ENCODE results near the gene ADPRHL1. TPM values are rescaled to one million over a fixed set of nuclear protein-coding genes. Genes with fewer than 3 reads are reported as not detected.
"Not testable (repeated sequence)": the region's sequence is repeated elsewhere in the genome, so short reads cannot be mapped to it uniquely, and the experiment has no call there.

The ADPRHL1 gene
- total RNA-seq, 1 donor from 2014 or later: 20.7 TPM

- TF ChIP-seq CTCF (IDR thresholded peaks at IDR 0.05; ENCODE audit: partially characterized antibody, unreplicated experiment): no peak
- Mint-ChIP-seq H3K27ac (ENCODE audit: unreplicated experiment) (peak overlapping the region; percentile 98), H3K4me1 (ENCODE audit: low read depth, unreplicated experiment) (peaks cover 41% of the 10 kb centered on the region), H3K27me3 (ENCODE audit: unreplicated experiment) (peaks cover 12% of the 10 kb centered on the region), H3K9me3 (ENCODE audit: unreplicated experiment) (peaks cover 7% of the 10 kb centered on the region), H3K4me3 (ENCODE audit: unreplicated experiment) (peak overlapping the region; percentile 81), H3K36me3 (ENCODE audit: unreplicated experiment) (peaks cover 9% of the 10 kb centered on the region)
- no peak for DNase-seq
Measured at GRCh38 chr13:113452466-113452865, 822 bp downstream of the ADPRHL1 start.

- H3K9me3 Mint-ChIP-seq (ENCODE audit: unreplicated experiment): peaks cover 7% of the 10 kb centered on the region
- no peak overlapping the region for H3K27ac Mint-ChIP-seq (ENCODE audit: unreplicated experiment)
- H3K4me3 Mint-ChIP-seq (ENCODE audit: unreplicated experiment): no peak overlapping the region
- DNase-seq: no peak
- TF ChIP-seq CTCF (IDR thresholded peaks at IDR 0.05; ENCODE audit: partially characterized antibody, unreplicated experiment): no peak
- peaks cover 12% of the 10 kb centered on the region for H3K27me3 Mint-ChIP-seq (ENCODE audit: unreplicated experiment)
- peaks cover 9% of the 10 kb centered on the region for H3K36me3 Mint-ChIP-seq (ENCODE audit: unreplicated experiment)
- peaks cover 41% of the 10 kb centered on the region for H3K4me1 Mint-ChIP-seq (ENCODE audit: low read depth, unreplicated experiment)
Measured at GRCh38 chr13:113451951-113452421, 1.3 kb downstream of the ADPRHL1 start.

GRCh38 chr13:113450861-113451620, 2.2 kb downstream of the ADPRHL1 start:
- not testable (repeated sequence) for H3K36me3 Mint-ChIP-seq (ENCODE audit: unreplicated experiment); H3K9me3 Mint-ChIP-seq (ENCODE audit: unreplicated experiment)
- H3K27me3 Mint-ChIP-seq (ENCODE audit: unreplicated experiment): peaks cover 12% of the 10 kb centered on the region
- peak; percentile 79 for DNase-seq
- peak overlapping the region; percentile 91 for H3K27ac Mint-ChIP-seq (ENCODE audit: unreplicated experiment)
- TF ChIP-seq CTCF (IDR thresholded peaks at IDR 0.05; ENCODE audit: partially characterized antibody, unreplicated experiment): peak; percentile 24
- peaks cover 41% of the 10 kb centered on the region for H3K4me1 Mint-ChIP-seq (ENCODE audit: low read depth, unreplicated experiment)
- peak overlapping the region; percentile 68 for H3K4me3 Mint-ChIP-seq (ENCODE audit: unreplicated experiment)

GRCh38 chr13:113450348-113450744, 2.9 kb downstream of the ADPRHL1 start:
- DNase-seq; H3K36me3 Mint-ChIP-seq (ENCODE audit: unreplicated experiment); H3K9me3 Mint-ChIP-seq (ENCODE audit: unreplicated experiment): not testable (repeated sequence)
- Mint-ChIP-seq H3K4me3 (ENCODE audit: unreplicated experiment) (peak overlapping the region; percentile 68), H3K27ac (ENCODE audit: unreplicated experiment) (peak overlapping the region; percentile 63), H3K4me1 (ENCODE audit: low read depth, unreplicated experiment) (peaks cover 42% of the 10 kb centered on the region), H3K27me3 (ENCODE audit: unreplicated experiment) (peaks cover 12% of the 10 kb centered on the region)

- Mint-ChIP-seq H3K36me3 (ENCODE audit: unreplicated experiment) (peaks cover 9% of the 10 kb centered on the region), H3K4me1 (ENCODE audit: low read depth, unreplicated experiment) (peaks cover 39% of the 10 kb centered on the region), H3K27ac (ENCODE audit: unreplicated experiment) (peak overlapping the region; percentile 63), H3K4me3 (ENCODE audit: unreplicated experiment) (peak overlapping the region; percentile 68), H3K9me3 (ENCODE audit: unreplicated experiment) (peaks cover 7% of the 10 kb centered on the region), H3K27me3 (ENCODE audit: unreplicated experiment) (peaks cover 12% of the 10 kb centered on the region)
- TF ChIP-seq CTCF (IDR thresholded peaks at IDR 0.05; ENCODE audit: partially characterized antibody, unreplicated experiment): no peak
- no peak for DNase-seq
Measured at GRCh38 chr13:113449693-113450347, 3.5 kb downstream of the ADPRHL1 start.
